Measurements from ENCODE around the gene KPNB1.

The KPNB1 gene

DNA sequence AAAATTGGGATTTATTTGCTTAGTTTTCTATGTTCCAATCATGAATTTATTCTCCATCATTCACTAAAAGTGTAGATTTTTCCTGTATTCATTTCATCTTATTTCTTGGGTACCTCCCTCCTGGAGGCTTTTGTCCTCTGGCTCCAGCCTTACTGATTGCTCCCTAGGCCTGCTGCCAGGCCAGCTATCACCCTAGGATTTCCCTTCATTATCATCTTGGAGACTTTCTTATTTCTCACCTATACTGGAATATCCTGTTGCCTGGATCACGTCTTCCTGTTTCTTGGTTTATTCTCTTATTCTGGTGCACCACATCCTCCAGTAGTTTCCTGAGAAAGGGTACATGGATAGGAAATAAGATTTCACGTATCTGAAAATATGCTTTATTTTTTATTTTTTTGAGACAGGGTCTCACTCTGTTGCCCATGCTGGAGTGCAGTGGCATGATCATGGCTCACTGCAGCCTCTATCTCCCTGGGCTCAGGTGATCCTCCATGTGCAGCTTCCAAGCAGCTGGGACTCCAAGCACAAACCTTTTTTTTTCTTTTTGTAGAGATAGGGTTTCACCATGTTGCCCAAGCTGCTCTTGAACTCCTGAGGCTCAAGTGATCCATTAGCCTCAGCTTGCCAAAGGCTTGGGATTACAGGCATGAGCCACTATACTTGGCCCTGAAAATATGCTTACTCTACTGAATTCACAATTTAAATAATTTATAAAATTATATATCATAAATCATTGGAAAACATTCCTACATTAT, 13.3 kb upstream of the KPNB1 start:
- no peak for DNase-seq (ENCODE audit: low spot score)

DNA sequence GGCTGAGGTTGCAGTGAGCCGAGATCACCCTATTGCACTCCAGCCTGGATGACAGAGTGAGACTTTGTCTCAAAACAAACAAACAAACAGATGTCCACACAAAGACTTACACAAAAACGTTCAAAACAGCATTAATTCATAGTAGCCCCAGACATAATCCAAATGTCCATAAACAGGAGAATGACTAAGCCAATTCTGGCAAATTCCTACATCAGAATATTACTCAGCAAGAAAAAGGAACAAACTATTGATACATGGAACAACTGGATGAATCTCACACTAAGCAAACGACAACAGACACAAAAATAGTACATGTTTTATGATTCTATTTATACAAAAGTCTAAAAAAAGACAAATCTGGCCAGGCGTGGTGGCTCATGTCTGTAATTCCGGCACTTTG, 10.8 kb upstream of the KPNB1 start:
- no peak for DNase-seq (ENCODE audit: low spot score)

- no peak for DNase-seq (ENCODE audit: low spot score)
Measured at GRCh38 chr17:47640076-47640475, 9.6 kb upstream of the KPNB1 start.

- no peak for DNase-seq (ENCODE audit: low spot score)
Measured at GRCh38 chr17:47641202-47641601, 8.5 kb upstream of the KPNB1 start.

GRCh38 chr17:47643116-47643515, 6.6 kb upstream of the KPNB1 start:
- DNase-seq (ENCODE audit: low spot score), result no peak

DNA sequence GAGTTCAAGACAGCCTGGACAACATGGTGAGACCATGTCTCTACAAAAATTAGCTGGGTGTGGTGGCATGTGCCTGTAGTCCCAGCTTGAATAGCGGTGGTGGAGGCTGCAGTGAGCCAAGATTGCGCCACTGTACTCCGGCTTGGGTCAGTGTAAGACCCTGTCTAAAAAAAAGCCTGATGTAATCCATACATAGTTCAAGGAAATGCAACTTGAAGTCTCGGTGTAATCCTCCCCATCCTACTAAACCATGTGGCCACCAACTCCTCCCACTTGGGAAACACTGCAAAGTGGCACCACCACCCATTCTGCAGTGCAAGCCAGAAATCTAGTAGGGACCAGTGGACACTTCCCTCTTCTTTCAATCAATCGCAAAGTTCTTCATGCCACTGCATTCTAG, 5.4 kb upstream of the KPNB1 start:
- no peak for DNase-seq (ENCODE audit: low spot score)

- DNase-seq (ENCODE audit: low spot score), result no peak
Measured at GRCh38 chr17:47649972-47650524, 329 bp downstream of the KPNB1 start.

GRCh38 chr17:47650525-47651522, 1.1 kb downstream of the KPNB1 start:
- DNase-seq (ENCODE audit: low spot score), result peak; percentile 96

- DNase-seq (ENCODE audit: low spot score), result no peak
Measured at GRCh38 chr17:47651704-47652103, 2.0 kb downstream of the KPNB1 start.

DNA sequence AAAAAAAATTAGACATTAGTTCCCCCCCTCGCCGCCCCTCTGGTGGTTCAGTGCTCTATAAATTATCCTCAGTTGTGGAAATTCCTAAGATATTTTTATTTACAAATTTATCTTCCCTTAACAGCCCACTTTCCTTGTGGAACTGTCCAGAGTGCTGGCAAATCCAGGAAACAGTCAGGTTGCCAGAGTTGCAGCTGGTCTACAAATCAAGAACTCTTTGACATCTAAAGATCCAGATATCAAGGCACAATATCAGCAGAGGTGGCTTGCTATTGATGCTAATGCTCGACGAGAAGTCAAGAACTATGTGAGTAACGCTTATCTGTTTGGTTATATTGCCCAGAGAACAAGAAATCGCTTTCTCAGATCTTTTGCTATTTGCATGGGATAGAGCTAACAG, 2.9 kb downstream of the KPNB1 start:
- no peak for DNase-seq (ENCODE audit: low spot score)

DNA sequence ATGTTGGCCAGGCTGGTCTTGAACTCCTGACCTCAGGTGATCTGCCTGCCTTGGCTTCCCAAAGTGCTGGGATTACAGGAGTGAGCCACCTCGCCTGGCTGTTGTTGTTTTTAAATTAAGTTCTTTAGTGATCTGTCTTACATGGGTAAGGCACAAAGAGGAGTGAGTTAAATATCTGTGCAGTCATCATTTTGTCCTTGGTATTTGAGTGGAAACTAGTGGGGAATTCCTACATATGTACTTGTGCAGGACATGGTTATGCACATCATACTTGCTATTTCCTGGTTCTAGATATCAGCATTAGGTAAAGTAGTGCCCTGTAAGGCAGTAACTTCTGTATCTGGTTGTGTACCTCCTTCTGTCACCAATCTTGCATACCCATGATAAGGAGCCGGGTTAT, 3.7 kb downstream of the KPNB1 start:
- DNase-seq (ENCODE audit: low spot score), result no peak

- DNase-seq (ENCODE audit: low spot score), result no peak
Measured at GRCh38 chr17:47654991-47655390, 5.3 kb downstream of the KPNB1 start.

GRCh38 chr17:47660064-47660492, 10.4 kb downstream of the KPNB1 start:
- no peak for DNase-seq (ENCODE audit: low spot score)

DNA sequence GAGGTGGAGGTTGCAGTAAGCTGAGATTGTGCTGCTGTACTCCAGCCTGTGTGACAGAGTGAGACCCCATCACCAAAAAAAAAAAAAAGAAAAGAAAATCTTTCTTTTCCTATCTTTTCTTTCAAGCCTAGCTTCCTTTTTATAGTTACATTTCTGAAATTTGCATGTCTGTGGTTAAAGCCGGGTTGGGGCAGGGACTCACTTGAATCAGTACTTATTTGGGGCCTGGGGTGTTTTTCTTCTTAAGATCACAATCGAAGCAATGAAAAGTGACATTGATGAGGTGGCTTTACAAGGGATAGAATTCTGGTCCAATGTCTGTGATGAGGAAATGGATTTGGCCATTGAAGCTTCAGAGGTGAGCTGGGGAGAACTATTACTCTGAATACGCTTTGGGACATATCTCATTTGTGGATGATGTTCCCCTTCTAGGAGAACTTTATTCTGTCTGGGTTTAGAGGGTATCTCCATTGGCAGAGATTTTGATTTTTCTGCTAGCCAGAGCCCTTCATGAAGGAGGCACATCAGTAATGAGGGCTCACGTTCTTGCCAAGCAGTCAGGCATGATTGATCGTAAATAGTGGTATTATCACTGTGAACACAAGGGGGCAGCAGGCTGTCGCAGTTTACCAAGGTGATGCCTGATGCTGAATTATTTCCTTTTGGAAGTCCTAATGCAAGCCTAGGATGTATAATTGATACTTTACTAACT, 14.3 kb downstream of the KPNB1 start:
- DNase-seq (ENCODE audit: low spot score), result peak; percentile 52

GRCh38 chr17:47664624-47664941, 14.9 kb downstream of the KPNB1 start:
- no peak for DNase-seq (ENCODE audit: low spot score)

- no peak for DNase-seq (ENCODE audit: low spot score)
Measured at GRCh38 chr17:47665655-47666054, 15.9 kb downstream of the KPNB1 start.

GRCh38 chr17:47669081-47669480, 19.4 kb downstream of the KPNB1 start:
- no peak for DNase-seq (ENCODE audit: low spot score)

- DNase-seq (ENCODE audit: low spot score), result no peak
Measured at GRCh38 chr17:47670064-47670463, 20.3 kb downstream of the KPNB1 start.

- no peak for DNase-seq (ENCODE audit: low spot score)
Measured at GRCh38 chr17:47674499-47674898, 24.8 kb downstream of the KPNB1 start.

DNA sequence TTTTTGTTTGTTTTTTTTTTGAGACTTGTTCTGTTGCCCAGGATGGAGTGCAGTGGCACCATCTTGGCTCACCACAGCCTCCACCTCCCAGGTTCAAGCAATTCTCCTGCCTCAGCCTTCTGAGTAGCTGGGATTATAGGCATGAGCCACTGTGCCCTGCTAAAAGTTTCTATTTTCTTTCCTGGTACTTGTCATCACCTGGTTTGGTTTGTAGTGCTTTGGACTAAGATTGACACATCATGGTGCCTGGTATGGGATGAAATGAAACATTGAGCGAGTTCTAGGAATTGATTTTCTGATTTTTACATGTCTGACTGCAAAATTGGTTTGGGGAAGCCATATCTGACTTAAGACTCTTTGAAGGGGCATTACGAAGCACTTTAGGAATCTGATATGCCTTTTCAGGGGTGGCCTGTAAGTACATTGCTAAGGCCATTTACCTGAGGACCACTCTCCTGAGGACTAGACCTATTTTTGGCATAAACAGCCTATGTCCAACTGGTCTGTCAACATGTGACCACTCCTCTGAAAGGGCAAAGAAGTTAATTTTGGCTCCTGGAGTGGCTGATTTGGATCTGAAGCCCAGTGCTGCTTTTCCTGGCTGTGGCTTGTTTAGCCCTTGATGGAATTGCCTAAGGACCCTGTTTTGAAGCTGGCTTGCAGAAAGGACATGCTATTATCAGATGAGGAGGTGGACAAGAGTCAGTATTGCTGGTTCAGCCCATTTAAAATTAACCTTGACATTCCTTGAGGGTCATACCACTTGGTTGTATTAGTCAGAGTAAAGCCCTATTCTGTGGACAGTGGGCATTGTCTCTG, 25.9 kb downstream of the KPNB1 start:
- no peak for DNase-seq (ENCODE audit: low spot score)

DNA sequence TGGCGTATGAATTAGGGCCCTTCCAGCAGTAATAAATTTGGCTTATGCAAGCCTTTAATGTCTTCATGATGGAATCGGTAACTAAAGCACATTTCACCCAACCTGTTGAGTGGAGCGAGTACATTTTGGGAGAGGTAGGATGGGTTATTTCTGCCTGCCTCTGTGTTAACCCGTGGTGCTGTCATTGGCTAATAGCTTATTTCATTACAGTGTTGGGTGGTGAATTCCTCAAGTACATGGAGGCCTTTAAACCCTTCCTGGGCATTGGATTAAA, 26.4 kb downstream of the KPNB1 start:
- no peak for DNase-seq (ENCODE audit: low spot score)
